Fibroblast of peridontal ligament (primary cell): Measurements from ENCODE around the gene SFXN2.
A peak's percentile ranks its signal among the peaks of the same experiment; 100 is the strongest.
"Not testable (repeated sequence)": the region's sequence is repeated elsewhere in the genome, so short reads cannot be mapped to it uniquely, and the experiment has no call there.

Experiments used
- DNase-seq: peaks from one replicate; pipeline ENCODE4 v3.0.0-alpha.2; 2010; ENCODE audit errors: extremely low read depth

SFXN2 gene

DNA sequence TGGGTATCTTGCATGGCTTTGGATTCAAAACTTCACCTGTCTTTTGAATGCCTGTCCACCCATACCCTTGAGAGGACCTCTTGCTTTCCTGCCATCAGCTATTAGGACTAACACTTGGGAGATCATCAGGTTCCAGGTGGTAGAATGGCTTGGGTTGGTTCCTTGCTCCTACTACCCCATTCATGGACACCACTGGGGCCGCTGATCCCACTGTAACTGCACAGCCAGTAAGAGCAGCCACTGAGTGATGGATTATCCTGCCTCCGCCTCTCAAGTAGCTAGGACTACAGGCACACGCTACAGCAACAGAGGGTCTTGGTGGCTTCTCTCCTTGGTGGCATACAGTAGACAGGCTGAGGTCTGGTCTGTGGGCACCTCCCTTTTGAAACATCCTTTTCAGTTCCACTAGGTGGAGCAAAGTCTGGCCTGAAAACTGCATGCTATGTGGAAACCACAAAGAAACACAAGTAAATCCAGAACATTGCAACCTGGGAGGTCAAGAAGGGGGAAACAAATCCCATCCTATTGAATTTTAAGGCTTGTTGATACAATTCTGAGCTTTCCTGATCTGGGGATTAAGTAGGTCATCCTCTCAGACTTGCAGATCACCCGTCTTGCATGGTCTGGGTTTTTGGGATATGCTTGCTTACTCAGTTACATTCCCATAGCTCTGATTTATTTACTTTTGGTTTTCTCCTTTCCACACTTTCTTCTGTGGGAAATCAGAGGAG, 38.7 kb downstream of the SFXN2 start:
- DNase-seq, result peak; percentile 87

DNA sequence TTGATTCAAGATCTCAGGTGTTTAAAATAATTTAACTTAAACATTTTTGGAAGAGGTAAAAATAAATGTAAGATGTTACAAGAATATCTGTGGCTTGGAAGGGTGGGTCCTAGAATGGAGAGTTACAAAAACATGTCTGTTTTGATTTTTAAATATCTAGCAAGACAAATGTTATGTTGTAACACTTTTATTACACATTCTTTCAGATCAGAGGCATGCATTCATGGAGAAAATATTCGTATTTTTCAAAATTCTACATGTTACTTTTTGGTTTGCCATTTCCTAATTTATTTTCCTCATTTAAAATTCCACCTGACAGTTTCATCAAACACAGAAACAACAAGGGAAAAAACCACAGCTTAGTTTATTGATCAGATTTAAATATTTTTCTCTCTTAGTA, 39.3 kb downstream of the SFXN2 start:
- no peak for DNase-seq

DNA sequence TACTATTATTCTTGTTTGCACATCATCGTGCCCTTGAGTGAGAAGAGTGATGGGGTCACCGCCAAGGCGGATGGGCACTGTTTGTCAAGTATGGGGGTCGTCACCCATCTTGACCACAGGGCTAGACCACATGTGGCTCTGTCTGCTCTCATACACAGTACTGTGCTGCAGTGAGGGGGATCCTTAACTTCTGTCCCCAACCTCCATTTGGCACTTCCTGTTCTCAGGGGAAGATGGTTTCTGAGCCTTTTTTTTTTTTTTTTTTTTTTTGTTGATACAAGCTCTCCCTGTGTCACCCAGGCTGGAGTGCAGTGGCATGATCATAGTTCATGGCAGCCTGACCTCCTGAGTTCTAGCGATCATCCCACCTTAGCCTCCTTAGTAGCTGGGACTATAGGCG, 42.9 kb downstream of the SFXN2 start:
- no peak for DNase-seq

DNA sequence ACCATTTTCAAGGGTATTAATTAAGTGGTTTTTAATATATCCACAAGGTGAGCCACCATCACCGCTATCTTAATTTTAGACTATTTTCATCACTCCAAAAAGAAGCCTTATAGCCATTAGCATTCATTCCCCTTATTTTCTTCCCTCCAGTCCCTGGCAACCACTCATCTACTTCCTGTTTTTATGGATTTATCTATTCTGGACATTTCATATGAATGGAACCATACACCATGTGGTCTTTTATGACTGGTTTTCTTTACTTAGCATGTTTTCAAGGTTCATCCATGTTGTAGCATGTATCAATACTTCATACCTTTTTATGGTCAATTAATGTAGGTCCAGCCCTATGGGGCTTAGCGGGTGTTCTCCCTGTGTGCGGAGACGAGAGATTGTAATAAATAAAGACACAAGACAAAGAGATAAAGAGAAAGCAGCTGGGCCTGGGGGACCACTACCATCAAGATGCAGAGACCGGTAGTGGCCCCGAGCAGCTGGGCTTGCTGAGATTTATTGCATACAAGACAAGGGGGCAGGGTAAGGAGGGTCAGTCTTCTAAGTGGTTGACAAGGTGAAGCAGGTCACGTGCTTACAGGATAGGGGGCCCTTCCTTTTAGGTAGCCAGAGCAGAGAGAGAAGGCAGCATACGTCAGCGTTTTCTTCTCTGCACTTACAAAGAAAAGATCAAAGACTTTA, 44.0 kb downstream of the SFXN2 start:
- no peak for DNase-seq

DNA sequence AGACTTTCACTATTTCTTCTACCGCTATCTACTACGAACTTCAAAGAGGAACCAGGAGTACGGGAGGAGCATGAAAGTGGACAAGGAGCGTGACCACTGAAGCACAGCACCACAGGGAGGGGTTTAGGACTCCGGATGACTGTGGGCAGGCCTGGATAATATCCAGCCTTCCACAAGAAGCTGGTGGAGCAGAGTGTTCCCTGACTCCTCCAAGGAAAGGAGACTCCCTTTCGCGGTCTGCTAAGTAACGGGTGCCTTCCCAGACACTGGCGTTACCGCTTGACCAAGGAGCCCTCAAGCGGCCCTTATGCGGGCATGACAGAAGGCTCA, 44.5 kb downstream of the SFXN2 start:
- not testable (repeated sequence) for DNase-seq

DNA sequence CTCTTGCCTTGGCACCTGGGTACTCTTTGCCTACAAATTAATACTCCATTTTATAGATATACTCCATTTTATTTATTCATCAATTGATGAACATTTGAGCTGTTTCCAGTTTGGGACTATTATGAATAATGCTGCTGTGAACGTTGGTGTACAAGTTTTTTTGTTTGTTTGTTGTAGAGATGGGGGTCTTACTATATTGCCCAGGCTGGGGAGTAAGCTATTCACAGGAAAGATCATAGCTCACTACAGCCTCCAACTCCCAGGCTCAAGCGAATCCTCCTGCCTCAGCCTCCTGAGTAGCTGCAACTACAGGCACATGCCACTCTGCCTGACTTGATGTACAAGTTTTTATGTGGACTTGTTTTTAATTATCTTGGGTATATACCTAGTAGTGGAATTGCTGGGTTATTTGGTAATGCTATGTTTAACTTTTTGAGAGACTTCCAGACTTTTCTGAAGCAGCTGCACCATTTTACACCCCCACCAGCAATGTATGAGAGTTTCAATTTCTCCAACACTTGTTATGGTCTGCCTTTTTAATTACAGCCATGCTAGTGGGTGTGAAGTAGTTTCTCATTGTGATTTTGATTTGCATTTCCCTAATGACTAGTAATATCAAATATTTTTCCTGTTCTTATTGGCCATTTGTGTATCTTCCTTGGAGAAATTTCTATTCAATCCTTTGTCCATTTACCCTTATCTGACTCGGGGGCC, 45.2 kb downstream of the SFXN2 start:
- peak; percentile 20 for DNase-seq

DNA sequence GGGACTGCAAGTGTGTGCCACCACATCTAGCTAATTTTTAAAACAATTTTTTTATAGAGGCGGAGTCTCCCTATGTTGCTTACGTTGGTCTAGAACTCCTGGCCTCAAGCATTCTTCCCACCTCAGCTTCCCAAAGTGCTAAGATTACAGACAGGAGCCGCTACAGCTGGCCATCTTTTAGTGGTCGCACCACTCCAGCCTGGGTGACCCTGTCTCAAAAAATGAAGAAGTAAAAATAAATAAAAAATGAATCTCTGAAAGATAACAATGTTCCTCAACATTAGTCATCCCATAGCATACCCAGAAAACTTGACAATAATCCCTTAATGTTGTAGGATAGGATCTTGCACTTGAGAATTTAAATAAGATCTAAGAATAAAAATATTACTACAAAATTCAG, 47.5 kb downstream of the SFXN2 start:
- no peak for DNase-seq

DNA sequence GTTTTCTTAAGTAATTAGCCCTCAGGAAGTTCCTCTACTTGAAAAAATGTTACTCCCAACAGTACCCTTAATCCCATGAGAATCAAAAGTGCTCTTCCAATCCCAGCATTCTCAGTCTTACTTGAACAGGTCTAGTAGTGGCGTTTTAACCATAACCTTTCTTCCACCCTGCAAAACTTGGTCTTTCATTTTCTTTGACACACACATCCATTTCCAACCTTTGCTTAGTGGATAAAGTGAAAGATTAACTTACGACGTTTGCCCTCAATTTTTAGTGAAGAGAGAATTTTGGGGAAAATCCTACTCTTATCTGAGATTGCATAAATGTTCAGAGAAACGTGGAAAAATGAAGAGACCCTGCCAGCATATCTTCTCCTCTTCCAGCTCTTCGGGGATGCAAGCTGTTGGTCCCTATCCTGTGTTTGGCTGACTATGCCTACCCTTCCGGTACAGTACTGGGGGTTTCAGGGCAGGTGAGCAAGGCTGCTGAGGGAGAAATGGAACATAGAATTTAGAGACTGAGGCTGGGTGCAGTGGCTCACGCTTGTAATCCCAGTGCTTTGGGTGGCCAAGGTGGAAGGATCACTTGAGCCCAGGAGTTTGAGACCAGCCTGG, 48.1 kb downstream of the SFXN2 start:
- no peak for DNase-seq

DNA sequence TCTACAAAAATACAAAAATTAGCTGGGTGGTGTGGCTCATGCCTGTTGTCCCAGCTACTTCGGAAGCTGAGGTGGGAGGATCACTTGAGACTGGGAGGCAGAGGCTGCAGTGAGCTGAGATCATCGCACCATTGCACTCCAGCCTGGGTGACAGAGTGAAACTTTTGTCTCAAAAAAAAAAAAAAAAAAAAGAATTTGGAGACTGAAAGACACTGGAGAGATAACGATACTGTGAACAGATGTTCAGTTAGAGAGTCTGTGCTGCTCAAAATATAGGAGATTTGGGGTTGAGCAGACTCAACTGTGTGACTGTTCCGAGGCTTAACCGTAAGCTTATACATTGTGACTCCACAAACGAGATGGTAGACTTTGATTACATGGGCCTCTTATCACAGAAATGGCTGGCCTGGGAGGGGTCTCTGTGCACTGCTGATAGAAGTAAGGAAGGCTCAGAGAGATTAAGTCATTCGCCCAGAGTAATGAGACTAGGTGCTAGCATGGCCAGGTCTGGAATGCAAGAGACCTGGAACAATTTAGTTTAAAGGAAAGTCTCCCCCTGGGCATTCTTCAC, 48.7 kb downstream of the SFXN2 start:
- DNase-seq, result no peak

DNA sequence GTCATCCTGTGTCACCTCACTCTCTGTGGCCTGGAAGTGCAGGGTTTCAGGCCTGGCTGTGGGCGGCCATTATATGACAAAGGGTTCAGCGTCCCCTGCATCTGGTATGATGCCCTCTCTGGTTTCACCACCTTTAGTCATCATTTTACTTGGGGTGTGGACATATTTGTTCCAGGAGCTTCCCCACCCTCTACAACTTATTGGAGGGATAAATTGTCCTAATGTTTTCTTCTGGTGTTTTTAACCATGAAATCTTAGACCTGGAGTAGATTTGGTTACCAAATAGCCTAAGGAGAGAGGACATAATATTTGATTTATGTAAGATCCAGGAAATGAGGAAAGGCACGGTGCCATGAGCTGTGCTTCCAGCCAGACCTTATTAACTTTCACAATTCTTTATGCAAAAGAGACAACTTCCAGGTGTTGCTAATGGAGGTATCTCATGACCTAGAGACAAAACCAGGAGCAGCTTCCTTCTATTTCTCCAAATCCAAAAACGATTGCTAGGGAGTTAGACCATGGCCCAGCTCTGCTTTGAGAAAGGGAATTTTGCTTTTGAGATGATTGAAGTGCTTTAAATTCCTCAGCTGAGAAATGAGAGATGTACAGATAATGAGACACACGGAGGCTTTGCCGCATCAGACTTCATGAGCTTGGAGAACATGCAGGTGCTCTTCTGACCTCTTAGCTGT, 50.2 kb downstream of the SFXN2 start:
- peak; percentile 86 for DNase-seq

DNA sequence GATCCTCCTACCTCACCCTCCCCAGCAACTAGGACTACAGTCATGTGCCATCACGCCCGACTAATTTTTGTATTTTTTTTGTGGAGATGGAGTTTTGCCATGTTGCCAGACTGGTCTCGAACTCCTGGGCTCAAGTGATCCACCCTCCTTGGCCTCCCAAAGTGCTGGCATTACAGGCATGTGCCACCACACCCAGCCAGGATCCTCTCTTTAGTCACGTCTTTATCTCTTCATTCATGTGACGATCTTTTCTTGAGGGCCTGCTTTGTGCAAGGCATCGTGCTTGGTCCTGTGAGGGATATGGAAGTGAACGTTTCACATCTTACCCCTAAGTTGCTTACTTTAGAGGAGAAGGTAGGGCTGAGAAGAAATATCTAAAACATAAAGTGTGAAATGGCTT, 50.9 kb downstream of the SFXN2 start:
- no peak for DNase-seq

DNA sequence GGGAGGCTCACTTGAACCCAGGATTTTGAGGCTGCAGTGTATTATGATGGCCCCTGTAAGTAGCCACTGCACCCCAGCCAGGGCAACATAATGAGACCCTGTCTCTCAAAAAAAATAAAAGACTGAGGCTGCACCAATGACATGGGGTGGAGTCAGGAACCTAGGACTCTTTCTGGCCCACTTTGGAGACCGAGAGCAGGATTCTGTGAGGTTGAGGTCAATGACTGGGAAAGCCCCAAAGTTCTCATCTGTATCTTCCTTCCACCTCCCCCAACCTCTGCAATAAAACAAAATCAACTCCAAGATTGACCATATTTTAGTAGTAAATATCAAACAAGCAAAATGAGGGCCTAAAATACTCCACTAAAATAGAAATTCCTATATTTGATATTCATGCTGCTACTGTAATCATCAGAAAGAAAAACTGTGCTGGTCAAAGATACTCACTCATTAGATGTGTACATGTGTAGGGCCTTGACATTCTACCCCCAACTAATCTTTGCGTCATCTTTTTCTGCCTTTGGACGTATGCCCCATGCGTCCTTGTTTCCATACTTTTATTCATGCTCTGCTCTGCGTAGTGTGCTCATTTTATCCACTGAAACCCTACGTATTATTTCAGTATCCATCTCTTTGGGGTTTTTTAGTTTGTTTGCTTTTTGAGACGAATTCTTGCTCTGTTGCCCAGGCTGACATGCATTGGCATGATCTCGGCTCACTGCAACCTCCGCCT, 53.2 kb downstream of the SFXN2 start:
- DNase-seq, result no peak

DNA sequence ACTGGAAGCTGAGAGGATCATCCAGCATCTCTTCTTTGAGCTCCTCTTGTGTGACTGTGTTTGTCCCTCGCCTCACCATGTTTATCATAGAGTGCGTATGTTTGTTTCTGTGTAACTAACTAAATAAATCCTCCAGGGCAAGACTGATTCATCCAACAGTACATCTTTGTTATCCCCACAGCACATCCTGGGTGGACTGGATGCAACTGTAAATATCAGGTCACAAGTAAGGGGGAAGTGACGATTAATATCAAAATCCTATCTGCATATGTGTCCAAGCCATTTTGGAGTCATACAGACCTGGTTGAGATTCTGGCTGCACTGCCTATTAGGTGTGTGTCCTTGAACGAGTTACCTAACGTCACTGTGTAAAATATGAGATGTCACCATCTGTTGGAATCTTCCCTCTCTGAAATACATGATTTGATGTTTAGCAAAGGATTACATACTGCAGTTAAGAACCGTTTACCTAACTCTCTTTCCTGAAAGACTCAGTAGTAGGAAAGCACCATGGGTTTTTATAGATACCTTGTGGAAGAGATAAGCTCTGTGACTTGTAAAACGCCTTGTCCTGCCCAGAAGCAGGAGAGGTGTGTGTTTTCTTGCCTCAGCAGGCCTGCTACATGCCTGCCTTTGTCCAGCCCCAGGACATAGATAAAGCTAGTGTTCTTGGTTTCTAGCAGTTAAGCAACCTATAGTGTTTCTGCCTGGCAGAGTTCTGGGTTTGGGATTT, 55.1 kb downstream of the SFXN2 start:
- no peak for DNase-seq

DNA sequence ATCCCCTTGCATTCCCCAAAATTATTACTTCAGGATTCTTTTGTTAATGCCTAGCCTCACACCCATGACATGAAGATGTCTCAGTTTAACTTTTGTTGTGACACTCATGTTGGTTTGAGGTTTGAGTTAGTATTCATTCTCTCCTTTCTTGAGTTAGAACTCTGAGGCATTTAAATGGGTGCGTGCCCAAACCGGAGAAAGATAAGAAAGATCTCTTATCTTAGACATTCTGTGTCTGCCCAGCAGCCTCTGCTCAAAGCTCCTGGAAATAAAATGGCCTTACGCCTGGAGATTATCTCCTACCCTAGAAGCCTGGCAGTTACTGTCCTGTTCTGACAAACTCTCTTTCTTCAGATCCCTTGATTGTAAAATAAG, 55.7 kb downstream of the SFXN2 start:
- DNase-seq, result no peak

DNA sequence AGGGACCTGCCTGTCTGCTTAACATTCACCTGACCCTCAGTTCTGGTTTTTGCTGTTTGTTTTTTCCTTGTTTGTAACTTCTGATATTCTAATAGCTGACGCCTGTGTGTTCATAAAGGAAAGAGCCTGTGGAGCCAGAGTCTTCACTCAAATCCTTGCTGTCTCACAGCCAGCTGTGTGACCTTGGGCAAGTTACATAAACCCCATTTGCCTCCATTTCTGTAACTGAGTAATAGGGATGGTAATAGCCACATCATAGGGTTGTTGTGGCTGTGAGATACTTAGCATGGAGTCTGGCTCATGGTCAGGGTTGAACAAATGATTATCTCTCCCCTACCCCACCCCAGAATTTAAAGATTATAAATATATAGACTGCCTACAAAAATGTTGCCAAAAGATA, 56.4 kb downstream of the SFXN2 start:
- DNase-seq, result no peak

DNA sequence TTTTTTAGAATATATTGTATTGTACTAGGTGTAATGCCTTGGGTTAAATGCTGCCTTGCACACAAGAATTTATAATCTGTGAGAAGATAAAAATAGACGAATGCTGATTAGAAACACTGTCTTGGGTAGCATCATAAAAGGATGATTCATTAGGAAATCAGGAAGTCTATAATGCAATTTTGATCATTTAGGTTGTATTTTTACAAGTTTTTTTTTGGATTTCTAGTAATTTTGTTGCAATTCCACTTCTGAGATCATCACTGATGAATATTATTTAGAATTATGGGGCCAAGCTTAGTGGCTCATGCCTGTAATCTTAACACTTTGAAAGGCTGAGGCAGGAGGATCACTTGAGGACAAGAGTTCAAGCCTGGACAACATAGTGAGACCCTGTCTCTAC, 58.9 kb downstream of the SFXN2 start:
- no peak for DNase-seq

DNA sequence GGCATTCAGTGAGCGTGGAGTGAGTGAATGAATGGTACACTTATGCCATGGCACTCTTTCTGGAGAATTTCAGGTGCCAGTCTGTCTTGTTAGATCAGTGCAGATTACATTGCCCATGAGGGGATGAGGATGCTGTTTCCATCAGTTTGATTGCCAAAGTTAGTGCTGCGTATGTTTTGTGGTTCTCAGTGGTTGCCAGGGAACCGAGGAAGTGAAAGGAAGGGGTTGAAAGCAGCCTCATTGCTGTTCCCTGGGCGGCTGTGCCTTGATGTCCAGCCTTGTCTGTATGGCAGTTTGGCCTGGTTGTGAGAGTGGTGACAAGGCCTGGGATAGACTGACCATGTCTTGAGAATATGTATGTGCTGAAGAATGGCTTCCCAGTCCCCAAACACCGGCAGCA, 59.5 kb downstream of the SFXN2 start:
- peak; percentile 50 for DNase-seq

DNA sequence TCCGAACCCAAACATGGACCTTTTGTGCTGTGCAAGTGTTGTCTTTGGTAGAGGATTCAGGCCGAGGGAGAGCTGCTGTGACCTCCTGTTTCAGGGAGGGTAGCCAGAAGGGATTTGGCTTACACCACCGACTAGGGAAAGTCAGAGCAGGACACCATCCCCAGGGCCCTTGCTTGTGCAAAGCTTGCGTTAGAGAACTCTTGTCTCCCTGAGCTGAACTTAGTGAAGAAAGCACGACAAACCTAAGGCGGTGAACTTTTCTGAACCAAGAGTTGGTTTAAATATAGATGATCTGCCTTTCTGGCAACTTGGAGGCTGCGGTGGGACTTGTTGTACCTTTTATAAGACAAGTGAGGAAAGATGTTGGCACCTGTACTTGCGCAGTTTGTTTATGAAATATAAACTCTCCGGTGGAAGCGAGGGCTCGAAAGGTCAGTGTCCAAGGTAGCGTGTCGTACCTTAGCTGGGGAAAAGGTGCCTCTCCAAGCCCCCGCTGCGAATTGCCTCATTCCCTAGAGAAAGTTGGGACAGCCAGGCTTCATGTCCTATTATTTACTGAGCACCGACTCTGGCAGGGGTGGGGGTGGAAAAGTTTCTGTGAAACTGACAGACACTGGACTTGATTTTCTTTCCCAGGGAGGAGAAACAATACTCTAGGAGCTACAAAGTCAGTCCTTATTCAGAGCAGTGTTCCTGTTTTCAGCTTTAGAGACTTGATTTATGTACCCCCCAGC, 60.9 kb downstream of the SFXN2 start:
- DNase-seq, result no peak

DNA sequence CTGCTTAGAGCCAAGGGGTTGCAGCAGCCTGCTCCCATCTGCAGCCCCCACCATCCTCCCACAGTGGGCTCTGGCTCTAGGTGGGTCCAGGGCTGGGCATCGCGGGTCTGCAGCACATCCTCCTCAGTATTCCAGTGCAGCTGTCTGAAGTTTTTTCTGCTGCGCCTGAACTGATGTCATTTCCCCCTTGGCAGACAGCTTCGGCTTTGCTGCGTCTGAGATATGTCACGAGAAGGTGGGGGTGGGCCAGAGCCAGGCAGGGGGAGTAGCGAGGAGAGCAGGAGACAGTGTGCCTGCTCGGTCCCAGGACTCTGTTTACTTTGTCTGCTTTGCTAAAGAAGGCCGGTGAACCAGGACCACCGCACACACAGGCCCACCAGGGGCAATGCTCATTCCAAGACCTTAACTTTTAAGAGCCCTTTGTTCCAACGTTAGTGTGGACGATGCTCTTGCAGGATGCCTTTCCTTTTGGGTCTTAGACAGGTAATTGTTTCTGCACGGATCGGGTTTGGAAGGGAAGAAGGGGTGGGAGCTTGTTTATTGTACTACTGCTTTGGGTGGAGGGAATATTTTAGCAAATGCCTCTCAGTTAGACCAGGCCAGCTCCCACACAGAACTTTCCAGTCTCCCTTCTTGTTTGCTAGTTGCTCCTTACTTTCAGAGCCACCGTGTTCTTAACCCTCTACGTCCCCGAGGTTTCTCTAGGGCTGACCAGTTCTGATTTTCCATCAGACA, 61.7 kb downstream of the SFXN2 start:
- DNase-seq, result peak; percentile 74
